Measurements from ENCODE around the gene NOL9. TPM values are rescaled to one million over a fixed set of nuclear protein-coding genes. Genes with fewer than 3 reads are reported as not detected.

Gene NOL9
- total and polyA plus RNA-seq, 2 of the 13 experiments (the other 11 are each of a cell fraction or from before 2014, with no cell fraction given) = 18.0 to 24.7 TPM

GRCh38 chr1:6579374-6580118 is 25.2 kb upstream of the NOL9 start, which contains the start of gene ZBTB48 (continued):
- TF ChIP-seq PATZ1 (CRISPR knock-in tag; IDR thresholded peaks at IDR 0.05) = no peak; the same call in 1 of the 2 replicates
- TF ChIP-seq MLX (CRISPR knock-in tag; IDR thresholded peaks at IDR 0.05) = no peak
- TF ChIP-seq HMG20B (CRISPR knock-in tag; conservative IDR thresholded peaks at IDR 0.05) = no peak
- peak; percentile 37; the same call in 1 of the 2 replicates for TF ChIP-seq ZNF709 (CRISPR knock-in tag; IDR thresholded peaks at IDR 0.05)
- TF ChIP-seq ZNF574 (CRISPR knock-in tag; IDR thresholded peaks at IDR 0.05) = peak; percentile 75
- no peak for TF ChIP-seq ZNF678 (CRISPR knock-in tag; IDR thresholded peaks at IDR 0.05)
- 0 out of 2 replicates have a peak, but pooled peaks have one; percentile 64 for TF ChIP-seq ZNF598 (CRISPR knock-in tag; IDR thresholded peaks at IDR 0.05; ENCODE audit: borderline replicate concordance)
- TF ChIP-seq THAP8 (CRISPR knock-in tag; IDR thresholded peaks at IDR 0.05; ENCODE audit: borderline replicate concordance) = 0 out of 2 replicates have a peak, but pooled peaks have one; percentile 60
- peak; percentile 72 for TF ChIP-seq ATF1 (CRISPR knock-in tag; IDR thresholded peaks at IDR 0.05)
- TF ChIP-seq PHB2 (IDR thresholded peaks at IDR 0.05; ENCODE audit: partially characterized antibody) = no peak
- peak; percentile 77 for TF ChIP-seq DR1 (CRISPR knock-in tag; IDR thresholded peaks at IDR 0.05)
- peak; percentile 81 for TF ChIP-seq POLR2AphosphoS5 (IDR thresholded peaks at IDR 0.05; ENCODE audit: low read depth, low read length)
- no peak for TF ChIP-seq SYNCRIP (IDR thresholded peaks at IDR 0.05; ENCODE audit: insufficient read depth, low read depth, low read length)
- no peak for TF ChIP-seq NCOA1 (CRISPR knock-in tag; IDR thresholded peaks at IDR 0.05)
- TF ChIP-seq ZBTB20 (CRISPR knock-in tag; IDR thresholded peaks at IDR 0.05; ENCODE audit: borderline replicate concordance, low read depth) = no peak
- peak; percentile 80; the same call in 1 of the 2 replicates for TF ChIP-seq ZNF607 (CRISPR knock-in tag; IDR thresholded peaks at IDR 0.05; ENCODE audit: borderline replicate concordance)
- 0 out of 2 replicates have a peak, but pooled peaks have one; percentile 5 for TF ChIP-seq E2F2 (CRISPR knock-in tag; IDR thresholded peaks at IDR 0.05; ENCODE audit: borderline replicate concordance)
- no peak for TF ChIP-seq TBX3 (IDR thresholded peaks at IDR 0.05; ENCODE audit: borderline replicate concordance)
- peak; percentile 67 for TF ChIP-seq TAF1 (CRISPR knock-in tag; IDR thresholded peaks at IDR 0.05)
- no peak for TF ChIP-seq ATF7 (IDR thresholded peaks at IDR 0.05)
- TF ChIP-seq ATF7 (CRISPR knock-in tag; IDR thresholded peaks at IDR 0.05) = no peak
- no peak for TF ChIP-seq NFRKB (IDR thresholded peaks at IDR 0.05)
- no peak for TF ChIP-seq WIZ (CRISPR knock-in tag; IDR thresholded peaks at IDR 0.05)
- TF ChIP-seq SAP130 (CRISPR knock-in tag; IDR thresholded peaks at IDR 0.05; ENCODE audit: low read depth) = peak; percentile 64
